ENCODE results near the gene SYT13.

Gene SYT13

DNA sequence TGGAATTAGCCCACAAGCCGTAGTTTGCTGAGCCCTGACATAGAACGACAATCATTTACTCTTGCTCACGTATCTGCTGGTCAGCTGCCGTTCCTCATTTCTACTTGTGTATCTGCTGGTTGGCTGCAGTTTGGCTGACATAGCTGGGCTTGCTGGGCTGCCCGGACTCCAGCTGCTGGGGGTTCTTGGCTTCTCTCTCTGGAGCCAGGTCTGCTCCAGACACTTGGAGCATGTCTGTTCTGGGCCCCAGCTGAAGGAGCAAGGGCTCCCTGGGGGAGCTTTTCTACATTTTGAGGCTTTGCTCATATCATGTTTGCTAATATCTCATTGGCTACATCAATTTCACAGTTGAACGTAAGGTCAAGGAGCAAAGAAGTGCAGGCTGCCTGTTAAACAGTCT, 92.4 kb downstream of the SYT13 start:
- no peak overlapping the region for H3K4me3 ChIP-seq (replicated peaks; ENCODE audit: low read depth, low read length)
- TF ChIP-seq, protein P1, sequence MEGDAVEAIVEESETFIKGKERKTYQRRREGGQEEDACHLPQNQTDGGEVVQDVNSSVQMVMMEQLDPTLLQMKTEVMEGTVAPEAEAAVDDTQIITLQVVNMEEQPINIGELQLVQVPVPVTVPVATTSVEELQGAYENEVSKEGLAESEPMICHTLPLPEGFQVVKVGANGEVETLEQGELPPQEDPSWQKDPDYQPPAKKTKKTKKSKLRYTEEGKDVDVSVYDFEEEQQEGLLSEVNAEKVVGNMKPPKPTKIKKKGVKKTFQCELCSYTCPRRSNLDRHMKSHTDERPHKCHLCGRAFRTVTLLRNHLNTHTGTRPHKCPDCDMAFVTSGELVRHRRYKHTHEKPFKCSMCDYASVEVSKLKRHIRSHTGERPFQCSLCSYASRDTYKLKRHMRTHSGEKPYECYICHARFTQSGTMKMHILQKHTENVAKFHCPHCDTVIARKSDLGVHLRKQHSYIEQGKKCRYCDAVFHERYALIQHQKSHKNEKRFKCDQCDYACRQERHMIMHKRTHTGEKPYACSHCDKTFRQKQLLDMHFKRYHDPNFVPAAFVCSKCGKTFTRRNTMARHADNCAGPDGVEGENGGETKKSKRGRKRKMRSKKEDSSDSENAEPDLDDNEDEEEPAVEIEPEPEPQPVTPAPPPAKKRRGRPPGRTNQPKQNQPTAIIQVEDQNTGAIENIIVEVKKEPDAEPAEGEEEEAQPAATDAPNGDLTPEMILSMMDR (IDR thresholded peaks at IDR 0.05; ENCODE audit: low read depth, low read length, missing control alignments), result no peak
- no peak for DNase-seq (ENCODE audit: extremely low read depth, low read depth)
